Esophagus squamous epithelium (tissue), 4 donors: ENCODE results near the gene BIRC7.

Experiments used
- CTCF ChIP-seq, 6 experiments: fragments of 450-650 bp in 4 of 6; fragments of 200-600 bp in 2 of 6; sonication (generic) in 2 of 6; IDR thresholded peaks; one replicate each; pipeline ENCODE4 v1.5.1; 2016 to 2019; ENCODE audit warnings: antibody characterized with exemption in 6 of 6, mild to moderate bottlenecking in 4 of 6, moderate library complexity in 4 of 6
- POLR2A ChIP-seq, 4 donors: fragments of 450-650 bp; IDR thresholded peaks; one replicate each; pipeline ENCODE4 v1.6.1; 2017; ENCODE audit warnings: antibody characterized with exemption in 4 of 4, mild to moderate bottlenecking in 4 of 4, moderate library complexity in 3 of 4

DNA sequence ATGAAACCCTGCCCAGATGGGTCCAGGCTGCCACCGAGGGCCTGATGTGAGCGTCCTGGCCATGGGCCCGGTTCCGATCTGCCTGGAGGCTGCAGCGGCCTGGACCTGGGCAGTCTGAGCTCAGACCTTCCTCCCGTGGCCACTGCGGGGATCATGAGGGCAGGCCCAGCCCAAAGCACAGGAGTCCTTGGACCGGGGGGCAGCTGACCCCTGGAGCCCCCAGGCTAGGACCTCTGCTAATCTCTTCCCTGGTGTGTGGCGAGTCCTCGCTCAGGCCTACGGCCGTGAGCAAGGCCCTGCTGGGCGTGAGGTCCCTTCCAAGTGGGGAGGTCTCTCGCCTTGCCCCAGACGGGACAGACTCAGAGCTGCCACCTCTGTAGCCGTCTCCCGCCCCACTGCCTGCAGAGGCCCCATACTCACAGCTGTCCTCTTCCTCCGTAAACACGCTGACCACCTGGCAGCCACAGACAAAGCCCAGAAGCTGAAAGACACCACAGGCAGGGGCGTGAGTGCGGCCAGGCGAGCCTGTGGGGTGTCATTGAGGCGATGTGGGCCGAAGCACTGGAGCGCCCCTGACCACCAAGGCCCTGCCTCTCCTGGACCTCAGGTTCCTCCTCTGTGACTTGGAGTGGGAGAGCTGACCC is 8.0 kb downstream of the BIRC7 start:
- TF ChIP-seq CTCF (IDR thresholded peaks at IDR 0.05) = no peak
- no peak for TF ChIP-seq POLR2A (IDR thresholded peaks at IDR 0.05)
